Measurements from ENCODE around the gene KASH5.

Gene KASH5

DNA sequence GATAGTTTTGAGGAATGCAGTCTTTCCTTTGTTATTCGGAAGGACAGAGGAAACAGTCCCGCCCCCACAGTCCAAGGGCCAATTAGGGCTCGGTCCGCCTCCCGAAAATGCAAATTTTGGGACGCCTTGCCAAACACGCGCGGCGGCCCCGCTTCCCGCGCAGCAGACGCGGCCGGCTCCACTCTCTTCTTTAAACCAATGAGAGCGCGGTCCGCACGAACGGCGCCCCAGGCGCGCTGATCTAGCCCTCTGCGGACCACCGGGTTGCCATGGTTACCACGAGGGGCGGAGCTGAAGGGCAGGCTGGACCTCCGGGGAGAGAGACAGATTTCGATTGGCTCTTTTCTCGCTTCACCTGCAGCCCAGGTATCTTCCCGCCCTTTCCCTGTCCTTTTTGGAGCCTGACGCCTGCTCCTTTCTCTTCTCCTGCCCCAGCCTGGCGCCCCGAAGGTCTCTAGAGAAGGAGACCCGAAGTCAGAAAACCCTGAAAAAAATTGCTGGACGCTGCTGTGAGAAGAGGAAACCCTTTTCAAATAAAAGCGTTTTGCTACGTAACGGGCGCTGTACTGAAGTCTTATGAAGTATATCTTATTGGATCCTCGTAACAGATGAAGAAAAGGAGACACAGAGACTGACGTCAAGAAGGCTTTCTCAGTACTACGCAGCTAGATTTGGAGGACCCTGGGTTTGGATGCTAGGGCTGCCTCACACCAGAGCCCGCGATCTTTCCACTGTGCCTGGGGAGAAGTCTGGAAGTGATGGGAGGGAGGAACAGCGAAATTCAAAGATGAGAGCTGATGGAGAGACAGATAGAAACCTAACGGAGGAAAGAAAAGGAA lies 33.2 kb downstream of the KASH5 start:
- DNase-seq (ENCODE audit: low read depth in 3 of 3): no peak

DNA sequence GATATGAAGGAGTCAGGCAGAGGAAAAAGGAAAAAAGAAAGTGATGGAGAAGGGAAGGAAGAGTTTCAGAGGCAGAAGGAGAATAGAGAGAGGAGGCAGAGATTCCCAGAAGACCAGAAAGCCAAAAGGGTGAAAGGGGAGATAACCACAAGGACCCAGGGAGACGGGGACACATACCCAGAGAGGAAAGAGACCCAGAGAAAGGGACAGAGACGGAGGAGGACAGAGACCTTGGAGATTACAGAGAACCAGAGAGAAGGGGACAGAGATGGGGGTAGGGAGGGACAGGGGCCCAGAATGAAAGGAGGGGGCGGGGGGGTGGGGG lies 33.8 kb downstream of the KASH5 start:
- DNase-seq (ENCODE audit: low read depth in 3 of 3): no peak

DNA sequence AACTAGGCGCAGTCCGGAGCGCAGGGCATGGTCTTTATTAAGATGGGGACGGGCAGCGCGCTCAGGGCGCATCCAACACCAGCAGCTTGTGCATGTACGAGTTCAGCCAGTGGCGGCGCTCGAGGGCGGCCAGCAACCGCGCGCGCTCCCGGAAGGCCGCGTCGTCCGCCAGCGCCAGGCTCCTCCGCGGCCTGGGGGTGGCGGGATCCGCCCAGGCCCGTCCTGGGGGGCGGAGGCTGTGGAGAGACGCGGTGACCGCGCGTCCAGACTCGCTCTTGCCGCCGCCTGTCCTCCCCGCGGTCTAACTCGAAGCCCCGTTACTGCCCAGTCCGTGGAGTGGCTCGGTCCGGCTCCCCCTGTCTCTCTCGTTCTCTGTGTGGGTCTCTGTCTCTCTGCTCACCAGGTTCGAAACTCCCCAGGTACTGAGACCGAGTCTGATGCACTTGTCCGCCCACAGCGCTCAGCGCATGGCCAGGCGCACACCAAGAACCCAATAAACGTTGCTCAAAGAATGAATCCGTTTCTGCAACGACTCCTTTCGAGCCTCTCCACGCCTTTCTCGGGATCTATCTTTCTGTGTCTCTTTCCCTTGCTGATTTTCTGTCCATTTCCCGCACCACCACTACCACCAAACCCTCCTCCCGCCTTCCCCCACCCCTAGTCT lies 34.5 kb downstream of the KASH5 start:
- DNase-seq (ENCODE audit: low read depth in 3 of 3): no peak

DNA sequence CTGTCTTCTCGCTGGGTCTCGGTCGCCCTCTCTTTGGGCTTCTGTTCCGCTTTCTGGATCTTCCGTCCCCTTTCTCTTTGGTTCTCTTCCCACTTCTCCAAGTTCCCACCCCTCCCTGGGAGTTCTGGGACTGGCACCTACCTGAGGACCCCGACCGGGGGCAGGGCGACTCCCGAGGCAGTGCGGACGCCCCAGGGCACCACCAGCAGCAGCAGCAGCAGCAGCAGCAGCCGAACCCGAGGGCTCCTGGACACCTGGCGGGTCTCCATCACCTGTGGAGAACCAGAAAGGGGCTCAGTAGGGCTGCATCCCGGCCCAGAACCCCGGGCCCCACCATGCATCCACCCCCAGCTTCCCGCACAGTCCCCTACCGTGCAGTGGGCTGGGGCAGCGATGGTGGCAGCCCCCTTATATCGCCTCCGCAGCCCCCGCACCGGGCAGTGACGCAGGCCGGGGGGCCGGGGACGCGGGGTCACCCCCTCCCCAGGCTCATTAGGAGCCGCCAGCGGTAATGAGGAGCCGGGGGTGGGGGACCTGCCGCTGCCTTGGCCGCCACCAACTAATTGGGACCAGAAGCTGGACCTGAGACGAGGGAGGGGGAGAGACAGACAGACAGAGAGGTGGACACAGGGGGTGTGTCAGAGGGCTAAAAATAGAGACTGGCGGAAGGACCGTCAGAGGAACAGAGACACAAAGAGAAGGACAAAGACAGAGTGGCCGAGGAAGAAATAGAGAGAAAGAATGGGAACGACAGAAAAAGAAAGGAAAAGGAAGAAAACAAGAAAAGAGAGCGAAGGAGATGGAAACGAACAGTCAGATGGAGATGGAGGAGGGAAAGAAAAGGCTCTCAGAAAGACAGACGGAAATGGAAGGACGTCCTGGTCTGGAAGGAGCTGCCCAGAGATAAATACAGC lies 35.3 kb downstream of the KASH5 start, which contains the start of gene PTH2:
Gene PTH2, minus strand, starts transcription at position 371 of the 914 bp plus-strand sequence. Its CDS starts 102 bp downstream, at position 269.
- DNase-seq (ENCODE audit: low read depth in 3 of 3): no peak

DNA sequence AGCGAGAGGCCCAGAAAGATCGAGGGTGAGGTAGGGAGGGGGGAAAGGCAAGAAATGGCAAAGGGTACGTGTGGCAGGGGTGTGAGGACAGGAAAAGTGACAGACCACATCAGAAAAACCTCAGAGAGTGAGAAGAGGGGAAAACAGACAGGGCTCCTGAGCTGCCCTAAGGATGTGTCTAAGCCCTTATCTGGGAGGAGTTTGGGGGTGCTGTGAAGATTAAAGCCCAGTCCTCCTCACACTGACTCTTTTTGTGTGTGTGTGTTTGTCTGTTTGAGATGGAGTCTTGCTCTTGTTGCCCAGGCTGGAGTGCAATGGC lies 35.9 kb downstream of the KASH5 start:
- no peak for DNase-seq (ENCODE audit: low read depth in 3 of 3)

DNA sequence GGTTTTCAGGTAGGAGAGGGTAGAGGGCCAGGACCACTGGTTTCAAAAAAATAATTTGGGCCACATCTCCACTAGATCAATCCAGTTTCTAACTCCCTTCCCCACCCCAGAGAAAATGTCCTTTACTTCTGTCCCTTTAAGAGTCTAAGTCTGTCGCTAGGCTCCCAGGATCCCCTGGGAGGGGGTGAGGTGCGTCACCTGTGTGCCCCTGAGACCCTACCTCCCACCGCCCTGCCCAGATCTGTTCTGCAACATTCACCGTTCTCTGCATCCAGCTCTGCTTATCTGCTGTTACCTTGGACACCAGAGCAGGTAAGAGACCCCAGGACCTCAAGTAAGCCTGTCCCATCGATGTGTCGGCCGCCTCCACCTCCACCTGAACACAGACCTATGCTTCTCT lies 37.1 kb downstream of the KASH5 start, which contains the start of gene GFY:
Gene GFY, plus strand, starts transcription at position 211 of the 400 bp plus-strand sequence. CDS start 1,043 bp downstream, outside the sequence.
- no peak for DNase-seq (ENCODE audit: low read depth in 3 of 3)

DNA sequence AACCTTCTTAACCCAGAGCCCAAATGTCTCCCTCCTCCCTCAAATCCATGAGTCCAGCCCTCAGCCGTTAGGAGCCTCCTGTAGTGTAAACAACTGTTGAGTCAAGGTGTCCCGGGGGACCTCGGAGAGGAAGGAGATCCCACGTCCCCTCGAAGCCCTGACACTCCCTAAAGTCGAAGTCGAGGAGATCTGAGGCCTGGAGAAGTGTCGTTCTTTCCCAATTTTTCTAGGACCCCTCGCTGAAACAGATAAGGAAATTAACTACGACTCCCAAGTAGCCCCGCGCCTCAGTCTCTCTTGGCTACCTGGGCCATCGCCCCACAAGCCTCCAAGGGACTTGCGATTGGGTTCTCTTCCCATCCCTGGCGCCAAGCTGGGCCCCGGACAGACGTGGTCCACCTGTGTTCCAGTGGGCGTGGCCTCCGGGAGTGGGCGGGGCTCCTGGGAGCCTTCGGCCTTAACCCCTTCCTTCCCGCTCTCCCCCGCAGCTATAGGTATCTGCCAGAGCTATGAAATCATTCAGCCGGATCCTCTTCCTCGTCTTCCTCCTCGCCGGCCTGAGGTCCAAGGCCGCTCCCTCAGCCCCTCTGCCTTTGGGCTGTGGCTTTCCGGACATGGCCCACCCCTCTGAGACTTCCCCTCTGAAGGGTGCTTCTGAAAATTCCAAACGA lies 38.0 kb downstream of the KASH5 start:
- DNase-seq (ENCODE audit: low read depth in 3 of 3): no peak

DNA sequence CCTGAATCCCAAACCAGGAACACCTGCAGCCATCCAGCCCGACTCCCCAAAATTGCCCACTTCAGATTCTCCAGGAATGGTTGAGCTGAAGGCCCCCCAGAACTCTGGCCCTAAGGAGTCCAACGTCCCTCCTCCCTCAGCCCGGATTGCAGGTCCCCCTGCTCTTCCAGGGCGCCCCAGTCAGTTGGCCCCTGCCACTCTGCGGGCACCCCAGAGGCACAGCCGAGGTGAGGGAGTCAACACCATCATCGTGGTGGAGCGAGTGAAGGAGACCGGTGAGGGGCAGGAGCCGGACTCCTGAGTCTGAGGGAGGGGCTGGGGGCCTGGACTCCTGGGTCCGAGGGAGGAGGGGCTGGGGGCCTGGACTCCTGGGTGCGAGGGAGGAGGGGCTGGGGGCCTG lies 39.3 kb downstream of the KASH5 start:
- DNase-seq (ENCODE audit: low read depth in 3 of 3): no peak

DNA sequence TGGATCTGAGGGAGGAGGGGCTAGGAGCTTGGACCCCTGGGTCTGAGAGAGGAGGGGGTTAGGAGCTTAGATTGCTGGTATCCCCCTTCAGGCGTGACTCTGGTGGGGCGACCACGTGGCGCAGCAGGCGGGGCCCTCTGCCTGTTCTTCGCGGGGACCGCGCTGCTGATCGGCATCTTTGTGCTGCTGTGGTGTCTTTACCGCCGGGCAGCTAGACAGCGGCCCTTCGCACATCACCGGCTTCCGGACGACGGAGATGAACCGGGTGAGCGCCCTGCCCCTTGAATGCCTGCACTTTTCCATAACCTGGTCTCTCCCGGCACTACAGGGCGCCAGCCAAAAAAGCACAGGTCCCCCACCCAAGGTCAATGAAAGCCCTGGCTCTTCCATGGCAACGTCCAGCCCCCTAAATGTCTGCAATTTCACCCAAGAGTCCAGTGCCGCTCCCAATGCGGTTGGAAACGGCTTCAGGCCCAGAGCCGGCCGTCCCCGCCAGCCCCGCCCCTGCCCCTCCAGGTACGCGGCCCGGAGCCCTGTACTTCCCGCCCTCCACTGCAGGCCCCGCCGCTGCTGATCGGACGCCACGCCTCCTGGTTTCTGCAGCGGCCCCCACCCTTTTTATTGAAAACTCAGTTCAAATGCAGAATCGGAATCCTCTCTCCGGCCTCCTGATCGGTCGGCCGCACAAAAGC lies 40.0 kb downstream of the KASH5 start:
- no peak for DNase-seq (ENCODE audit: low read depth in 3 of 3)

DNA sequence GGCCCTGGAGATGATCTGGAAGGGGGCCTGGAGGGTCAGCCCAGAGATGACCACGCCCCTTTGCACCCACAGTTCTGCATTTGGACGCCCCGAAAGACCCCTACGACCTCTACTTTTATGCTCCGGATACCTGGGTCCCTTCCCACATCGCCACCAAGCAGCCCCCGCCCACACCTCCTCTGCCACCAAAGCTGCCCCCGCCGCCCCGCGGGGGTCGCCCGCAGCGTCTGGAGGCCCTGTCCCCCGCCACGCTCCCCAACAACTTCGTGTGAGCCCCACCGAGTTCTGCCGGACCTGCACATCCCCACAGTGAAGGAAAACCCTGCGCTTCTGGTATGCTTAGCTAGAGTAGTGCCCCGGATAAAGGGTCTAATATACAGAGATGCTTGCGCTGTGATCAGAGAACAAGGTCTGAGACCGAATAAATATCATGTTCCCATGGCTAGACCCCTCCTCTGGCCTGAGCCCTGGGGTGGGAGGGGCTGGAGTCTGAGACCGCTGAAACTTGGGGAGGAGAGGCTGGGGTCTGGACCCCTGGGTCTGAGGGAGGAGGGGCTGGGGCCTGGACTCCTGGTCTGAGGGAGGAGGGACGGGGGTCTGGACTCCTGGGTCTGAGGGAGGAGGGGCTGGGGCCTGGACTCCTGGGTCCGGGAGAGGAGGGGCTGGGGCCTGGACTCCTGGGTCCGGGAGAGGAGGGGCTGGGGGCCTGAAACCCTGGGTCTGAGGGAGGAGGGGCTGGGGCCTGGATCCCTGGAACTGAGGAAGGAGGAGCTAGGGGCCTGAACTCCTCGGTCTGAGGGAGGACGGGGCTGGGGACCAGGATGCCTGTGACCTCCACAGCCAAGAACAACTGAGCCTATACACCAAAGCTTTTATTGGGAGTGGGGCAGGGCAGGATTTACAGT lies 40.8 kb downstream of the KASH5 start:
- no peak for DNase-seq (ENCODE audit: low read depth in 3 of 3)

DNA sequence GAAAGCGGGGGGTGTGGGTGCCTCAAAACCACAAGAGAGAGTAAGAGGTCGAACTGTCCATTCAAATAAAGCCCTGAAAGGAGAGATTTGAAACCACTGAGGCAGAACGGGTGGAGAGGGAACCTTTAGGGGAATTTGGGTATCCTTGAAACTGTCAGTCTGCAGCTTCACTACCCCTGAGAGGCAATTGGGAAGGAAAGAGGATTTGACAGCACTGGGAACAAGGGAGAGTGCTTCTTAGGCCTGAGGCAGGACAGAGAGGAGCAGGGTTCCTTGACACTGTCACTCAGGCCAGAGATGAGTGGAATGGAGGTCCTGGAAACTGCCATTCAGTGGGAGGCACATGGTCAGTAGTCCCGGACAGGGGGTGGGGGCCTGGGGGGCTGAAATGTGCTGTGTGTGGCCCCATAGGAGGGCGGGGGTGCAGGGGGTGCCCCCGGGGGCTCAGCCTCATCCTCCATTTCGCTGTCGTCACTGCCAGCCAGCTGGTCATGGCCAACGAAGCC lies 42.2 kb downstream of the KASH5 start:
- DNase-seq (ENCODE audit: low read depth in 3 of 3): no peak

DNA sequence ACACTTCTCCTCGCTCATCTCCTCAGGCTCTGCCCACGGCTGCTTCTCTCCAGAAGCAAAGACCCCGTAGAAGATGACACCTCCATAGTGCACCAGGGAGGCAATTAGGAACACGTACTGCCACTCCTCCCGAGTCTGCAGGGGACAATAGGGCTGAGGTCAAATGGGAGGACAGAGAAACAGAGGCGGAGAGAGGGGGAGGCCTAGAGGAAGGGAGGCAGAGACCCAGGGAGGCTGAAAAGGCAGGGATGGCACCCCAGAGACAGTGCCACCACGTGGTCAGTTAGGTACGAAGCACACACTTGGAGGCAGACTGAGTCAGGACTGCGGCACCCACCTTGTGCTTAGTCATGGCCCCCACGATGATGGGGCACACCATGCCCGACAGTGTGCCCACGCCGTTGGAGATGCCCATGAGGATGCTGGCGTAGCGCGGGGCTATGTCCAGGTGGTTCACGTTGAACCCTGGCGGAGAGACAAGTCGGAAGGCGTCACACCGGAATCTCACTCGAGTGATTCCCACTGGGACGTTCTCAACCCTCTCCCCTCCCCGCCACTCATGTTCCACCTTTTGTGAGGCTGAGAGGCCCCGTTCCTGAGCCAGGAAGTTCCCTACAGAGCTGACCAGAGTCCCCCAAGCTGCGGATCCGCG lies 42.8 kb downstream of the KASH5 start:
- DNase-seq (ENCODE audit: low read depth in 3 of 3): no peak

DNA sequence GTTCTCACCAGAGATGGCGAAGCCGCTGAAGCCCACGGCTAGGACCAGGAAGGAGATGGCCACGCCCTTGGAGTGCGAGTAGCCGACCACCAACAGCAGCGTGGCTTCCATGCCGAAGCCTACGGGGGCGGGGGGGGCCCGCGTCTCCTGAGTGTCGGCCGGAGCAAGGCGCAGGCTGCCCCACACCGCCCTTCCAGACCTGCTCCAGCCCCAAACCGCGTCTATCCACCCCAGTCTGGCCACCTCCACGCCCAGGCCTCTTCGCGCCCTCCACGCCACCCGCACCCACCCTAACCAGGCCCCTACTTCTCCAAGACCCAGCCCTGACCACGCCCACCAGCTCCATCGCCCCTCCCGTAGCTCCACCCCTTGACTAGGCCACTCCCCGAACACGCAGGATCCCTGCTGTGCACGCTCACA lies 43.3 kb downstream of the KASH5 start:
- no peak for DNase-seq (ENCODE audit: low read depth in 3 of 3)

DNA sequence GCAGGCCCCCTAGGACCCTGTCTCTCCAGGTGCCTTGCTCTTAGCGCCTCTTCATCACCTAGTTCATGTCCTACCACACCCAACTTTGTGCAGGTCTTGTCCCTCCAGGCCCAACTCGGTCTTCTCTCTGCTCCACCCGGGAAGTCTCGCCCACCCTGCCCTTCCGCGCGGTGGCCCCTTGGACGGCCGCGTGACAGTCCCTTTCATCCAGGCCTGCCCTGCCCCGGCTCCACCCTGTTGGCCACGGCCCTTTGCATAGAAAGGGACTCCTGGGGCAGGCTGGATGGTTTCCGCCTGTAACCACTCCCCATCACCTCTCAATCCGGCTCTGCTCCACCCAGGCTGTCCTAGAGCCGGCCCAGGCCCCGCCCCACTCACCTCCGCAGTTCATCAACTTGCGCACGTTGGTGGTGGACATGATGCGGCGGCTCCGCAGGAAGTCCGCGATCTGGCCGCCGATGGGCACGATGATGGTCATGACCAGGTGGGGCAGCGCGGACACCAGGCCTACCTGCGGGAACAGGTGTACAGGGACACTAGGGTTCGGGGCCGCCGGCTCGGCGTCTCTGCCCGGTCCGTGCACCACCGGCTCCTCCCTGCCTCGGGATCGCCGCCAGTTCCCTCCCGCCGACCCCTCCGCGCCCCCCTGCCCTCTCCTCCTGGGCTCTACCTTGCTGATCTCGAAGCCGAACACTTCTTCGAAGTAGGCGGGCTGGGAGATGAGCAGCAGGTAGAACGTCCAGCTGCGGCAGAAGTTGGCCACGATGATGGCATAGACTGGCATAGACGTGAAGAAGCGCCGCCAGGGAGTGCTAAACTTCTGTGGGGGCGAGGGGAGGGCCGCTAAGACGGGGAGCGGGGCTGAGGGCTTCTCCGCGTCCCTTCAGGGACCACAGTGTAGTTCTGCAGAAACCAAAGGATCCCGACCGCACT lies 44.4 kb downstream of the KASH5 start:
- no peak for DNase-seq (ENCODE audit: low read depth in 3 of 3)

DNA sequence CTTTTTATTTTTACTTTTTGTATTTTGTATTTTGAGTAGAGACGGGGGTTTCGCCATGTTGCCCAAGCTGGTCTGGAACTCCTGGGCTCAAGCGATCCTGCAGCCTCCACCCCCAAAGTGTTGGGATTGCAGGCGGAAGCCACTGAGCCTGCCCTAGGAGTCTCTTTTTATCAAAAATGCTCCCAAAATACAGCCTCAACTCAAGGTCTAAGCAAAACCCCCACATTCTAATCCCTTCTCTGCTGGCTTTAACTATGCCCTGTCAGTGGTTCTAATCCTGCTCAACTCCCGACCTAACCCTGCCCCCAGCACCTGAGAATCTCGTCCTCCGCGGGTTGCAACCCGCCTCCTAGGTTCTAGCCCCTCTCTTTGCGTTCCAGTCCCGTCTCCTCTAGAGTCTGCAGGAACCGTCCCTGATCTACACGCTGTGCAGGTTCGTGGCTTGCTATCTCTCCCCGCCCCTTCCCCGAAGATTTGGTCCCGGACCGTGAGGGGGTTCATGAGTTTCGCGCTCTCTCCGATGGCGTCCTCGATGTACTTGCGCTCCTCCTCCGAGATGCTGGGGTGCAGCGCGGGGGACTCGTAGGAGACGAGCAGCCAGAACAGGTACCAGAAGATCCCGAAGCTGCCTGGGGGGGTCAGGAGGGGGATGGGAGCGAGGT lies 45.3 kb downstream of the KASH5 start:
- DNase-seq (ENCODE audit: low read depth in 3 of 3): no peak

DNA sequence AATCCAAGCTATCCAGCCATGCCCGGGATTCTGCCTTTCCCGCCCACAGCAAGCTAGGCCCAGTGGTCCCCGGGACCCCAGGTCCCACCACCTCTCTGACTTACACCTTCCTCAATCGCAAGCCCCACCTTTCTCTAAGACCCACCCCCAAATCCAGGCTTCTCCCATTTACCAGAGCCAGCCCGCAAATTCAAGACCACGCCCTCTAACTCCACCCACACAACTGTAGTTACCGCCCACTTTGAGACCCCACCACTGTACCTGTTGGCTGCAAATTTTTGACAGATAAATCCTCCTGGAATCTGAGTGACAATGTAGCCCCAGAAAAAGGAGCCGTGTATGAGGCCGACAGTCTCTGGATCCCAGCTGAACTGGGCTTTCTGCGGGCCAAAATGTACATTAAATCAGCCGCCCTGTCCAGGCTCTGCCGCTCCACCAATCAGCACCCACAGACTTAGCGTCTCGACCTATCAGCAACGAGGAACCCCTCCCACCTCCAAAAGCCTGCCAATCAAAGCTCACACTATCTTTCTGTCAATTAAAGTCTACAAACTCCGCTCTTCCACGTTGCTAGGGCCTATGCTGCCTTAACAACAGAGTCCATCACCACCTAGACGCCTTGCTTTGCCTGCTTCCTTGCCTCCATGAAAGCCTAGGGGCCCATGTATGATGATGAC lies 47.0 kb downstream of the KASH5 start:
- DNase-seq (ENCODE audit: low read depth in 3 of 3): no peak

DNA sequence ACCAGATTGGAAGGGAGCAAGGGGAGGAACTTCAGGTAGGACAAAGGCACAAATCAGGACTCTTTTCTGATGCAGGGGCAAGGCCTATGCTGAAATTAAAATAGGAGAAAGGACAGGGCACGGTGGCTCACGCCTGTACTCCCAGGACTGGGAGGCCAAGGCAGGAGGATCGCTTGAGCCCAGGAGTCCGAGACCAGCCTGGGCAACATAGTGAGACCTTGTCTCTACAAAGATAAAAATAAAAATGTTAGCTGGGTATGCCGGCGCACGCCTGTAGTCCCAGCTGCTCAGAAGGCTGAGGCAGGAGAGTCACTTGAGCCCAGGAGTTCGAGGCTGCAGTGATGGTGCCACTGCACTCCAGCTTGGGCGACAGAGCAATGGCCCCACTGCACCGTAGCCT lies 47.6 kb downstream of the KASH5 start:
- DNase-seq (ENCODE audit: low read depth in 3 of 3): no peak
